GM12891 (cell line): Measurements from ENCODE around the gene PSMF1.

Source experiments
- POLR2A ChIP-seq: IDR thresholded peaks from 2 replicates; pipeline ENCODE4 v1.6.1; 2011; ENCODE audit warnings: low read depth, low read length, control low read depth
- POLR2AphosphoS5 ChIP-seq: IDR thresholded peaks from 2 replicates; pipeline ENCODE4 v1.6.1; 2011; ENCODE audit warnings: low read depth, low read length, control low read depth
- POU2F2 ChIP-seq: IDR thresholded peaks from 2 replicates; pipeline ENCODE4 v1.6.1; 2011; ENCODE audit warnings: low read depth, mild to moderate bottlenecking, control low read depth, low read length, moderate library complexity
- TAF1 ChIP-seq: IDR thresholded peaks from 2 replicates; pipeline ENCODE4 v1.6.1; 2011; ENCODE audit warnings: low read depth, low read length, control low read depth

- no peak for TF ChIP-seq POLR2A
- no peak for TF ChIP-seq POLR2AphosphoS5
- TF ChIP-seq TAF1: no peak
- no peak for TF ChIP-seq POU2F2
These were observed 71.4 kb downstream of the PSMF1 start for GRCh38 chr20:1189827-1190226.
